OCI-M1 (cell line): ENCODE data around the gene F13A1.
"Not testable (repeated sequence)": the region's sequence is repeated elsewhere in the genome, so short reads cannot be mapped to it uniquely, and the experiment has no call there.

ENCODE experiments used
- DNase-seq: peaks from one replicate; lab custom pipeline; 2025; lab: John Stamatoyannopoulos, UW

Gene F13A1

GRCh38 chr6:6317825-6318733 is 2.4 kb downstream of the F13A1 start:
- no peak for DNase-seq

- no peak for DNase-seq
These were observed 3.1 kb downstream of the F13A1 start for GRCh38 chr6:6317386-6317785.

DNA sequence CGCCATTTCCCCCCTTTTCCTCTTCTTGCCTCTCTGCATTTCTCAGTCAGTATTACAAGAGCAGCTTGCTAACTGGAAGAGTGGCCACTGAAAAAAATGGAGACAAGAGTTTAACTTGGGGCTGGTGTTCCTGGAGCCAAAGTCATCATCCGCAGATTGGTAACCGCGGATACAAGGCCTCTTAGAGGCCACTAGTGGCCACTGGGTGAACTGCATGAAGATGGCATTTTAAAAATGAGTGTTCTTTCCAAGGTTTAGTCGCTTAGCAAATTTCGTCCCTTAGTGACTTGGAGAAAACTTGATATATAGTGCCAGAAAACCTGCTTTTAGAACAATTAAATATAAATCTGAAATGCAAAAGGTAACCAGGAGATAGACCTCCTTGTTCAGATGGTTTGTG is 4.8 kb downstream of the F13A1 start:
- peak; percentile 57 for DNase-seq

DNA sequence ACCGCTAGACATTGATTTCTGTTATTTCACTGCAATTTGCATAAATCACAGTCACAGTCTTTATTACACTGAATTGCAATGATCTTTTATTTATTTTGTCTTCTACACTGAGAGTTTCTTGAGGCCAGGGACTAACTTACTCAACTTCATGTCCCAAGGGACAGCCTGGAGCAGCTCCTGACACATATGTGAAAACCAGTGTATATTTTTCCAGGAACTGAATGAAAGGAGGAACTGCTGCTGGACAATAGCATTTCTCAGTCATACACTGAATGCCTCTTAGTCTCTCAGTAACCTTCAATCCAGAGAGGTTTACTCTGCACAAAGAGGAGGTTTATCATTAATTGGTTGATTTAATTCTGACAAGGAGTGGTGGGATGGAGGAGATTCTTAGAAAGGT is 5.9 kb downstream of the F13A1 start:
- DNase-seq = no peak

DNA sequence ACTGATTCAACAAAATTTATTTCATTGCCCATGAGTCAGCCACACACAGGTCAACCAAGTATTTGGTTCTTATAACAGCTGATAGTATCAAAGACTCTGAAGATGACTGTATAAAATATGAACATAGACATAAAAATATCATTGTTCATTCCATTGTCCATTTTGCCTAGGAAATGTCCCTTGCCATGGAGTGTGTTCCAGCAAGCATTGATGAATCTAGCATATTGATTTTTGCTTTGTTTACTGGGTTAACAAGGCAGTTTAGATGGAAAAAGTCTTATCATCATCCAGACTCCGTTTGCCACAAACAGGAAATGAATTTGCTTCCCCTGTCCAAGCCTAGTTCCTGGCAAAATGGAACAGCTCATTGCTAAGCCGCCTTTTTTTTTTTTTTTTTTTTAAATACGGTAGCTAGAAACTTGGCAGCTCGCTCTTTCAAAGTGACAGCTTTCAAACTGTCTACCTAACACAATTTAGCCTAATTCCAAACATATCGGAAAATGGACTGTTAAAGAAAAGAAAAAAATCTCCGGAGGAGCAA is 7.5 kb downstream of the F13A1 start:
- no peak for DNase-seq

- DNase-seq = no peak
These were observed 14.9 kb downstream of the F13A1 start for GRCh38 chr6:6305575-6305974.

- not testable (repeated sequence) for DNase-seq
These were observed 20.1 kb downstream of the F13A1 start for GRCh38 chr6:6300383-6300782.

DNA sequence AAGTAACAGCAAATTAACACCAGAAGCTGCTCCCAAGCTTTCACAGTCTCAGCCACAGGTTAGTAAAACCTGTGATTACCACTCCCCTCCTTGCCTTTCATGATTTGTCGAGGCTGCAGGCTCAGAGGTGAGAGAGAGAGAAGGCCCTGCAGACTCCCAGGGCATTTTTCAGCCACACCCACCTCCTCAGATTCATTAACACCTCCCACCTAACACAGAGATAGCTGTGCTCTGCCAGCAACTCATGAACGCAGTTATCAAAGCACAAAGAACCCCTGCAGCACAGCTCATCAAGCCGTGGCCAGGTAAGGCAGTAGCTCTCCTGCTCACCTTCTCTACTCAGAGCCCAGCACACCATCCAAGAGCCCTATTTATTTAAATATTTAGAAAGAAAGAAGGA is 27.1 kb downstream of the F13A1 start:
- no peak for DNase-seq

DNA sequence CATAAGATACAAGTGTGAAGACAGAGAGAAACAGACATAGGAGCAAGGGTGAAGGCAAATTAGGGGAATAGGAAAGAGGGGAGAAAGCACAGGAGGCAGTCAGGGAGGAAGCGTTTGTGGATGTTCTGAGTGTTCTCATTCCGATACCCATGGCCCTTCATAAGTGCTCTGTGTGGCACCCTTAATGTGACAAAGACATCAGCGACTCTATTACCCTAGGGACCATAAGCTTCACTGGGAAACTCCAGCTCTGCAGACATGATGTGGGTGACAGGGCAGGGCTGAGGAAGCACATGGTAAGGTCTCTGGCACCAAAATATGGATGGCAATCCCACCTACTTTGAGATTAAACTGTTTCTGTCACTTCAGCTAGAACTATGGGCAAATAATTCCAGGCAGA is 33.0 kb downstream of the F13A1 start:
- DNase-seq = no peak

- no peak for DNase-seq
These were observed 34.8 kb downstream of the F13A1 start for GRCh38 chr6:6285679-6286078.

DNA sequence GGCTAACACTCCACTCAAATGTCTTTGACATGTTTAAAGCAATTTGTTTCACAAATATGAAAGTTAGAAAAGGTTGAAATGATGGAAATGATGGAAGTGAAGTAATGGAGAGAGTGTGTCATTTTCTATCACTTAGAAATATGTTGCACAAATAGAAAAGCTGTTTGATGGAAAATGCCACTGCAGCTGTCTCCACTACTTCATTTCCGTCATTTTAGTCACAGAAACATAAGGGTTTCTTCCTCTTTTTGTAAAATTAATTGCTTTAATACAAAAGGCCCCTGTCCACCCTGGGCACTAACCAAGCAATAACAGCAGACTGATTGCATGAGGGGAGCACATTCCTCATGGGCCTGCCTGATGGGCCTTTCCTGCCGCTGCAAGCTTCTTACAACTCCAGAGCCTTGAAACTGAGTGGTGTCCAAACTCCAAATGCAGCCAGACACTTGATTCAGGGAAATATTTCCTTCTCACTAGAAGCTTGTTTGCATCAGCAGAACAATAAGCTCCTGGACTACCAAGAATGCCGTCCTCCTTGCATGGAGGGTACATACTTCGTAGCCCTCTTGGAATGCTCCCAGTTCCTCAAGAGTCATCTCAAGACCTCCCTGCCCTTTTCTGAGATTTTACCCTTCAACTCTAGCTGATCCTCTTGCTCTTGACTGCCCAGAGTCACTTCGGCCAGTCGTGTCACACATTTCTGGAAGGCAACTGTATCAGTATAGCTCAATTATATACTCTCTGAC is 36.1 kb downstream of the F13A1 start:
- no peak for DNase-seq

DNA sequence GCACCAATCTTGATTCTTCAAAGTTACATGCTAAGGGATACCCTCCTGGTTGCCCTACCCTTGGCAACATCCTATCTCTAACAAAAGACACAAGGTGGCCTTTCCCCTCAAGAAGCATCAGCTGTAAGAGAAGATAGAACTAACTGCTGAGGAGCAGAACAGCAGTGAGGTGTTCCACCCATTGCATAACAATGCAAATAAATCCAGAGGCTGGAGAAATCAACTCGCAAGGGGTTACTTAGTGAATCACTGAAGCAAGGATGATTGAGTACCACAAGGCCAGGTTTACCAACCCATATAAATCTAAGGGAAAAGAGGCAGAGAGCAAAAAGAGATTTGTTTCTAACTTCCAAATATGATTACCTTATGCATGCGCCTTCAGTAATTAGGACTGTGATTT is 36.7 kb downstream of the F13A1 start:
- DNase-seq = no peak

DNA sequence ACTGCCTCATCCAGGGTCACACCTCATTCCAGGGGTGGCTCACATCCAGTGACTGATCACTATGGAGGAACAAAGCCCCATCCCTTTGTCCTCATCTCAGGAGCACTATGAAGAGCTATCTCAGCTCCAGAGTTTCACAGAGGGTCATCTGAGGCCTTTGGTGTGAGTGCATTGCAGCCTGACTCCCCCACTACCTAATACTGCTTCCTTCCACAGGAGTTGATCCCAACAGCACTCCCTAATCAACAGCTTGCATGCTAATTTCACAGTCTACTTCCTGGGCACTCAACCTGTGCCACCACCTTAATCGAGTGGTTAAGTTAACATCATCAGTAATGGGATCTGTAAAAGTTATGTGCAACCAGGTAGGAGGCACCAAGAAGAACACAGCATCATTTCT is 37.7 kb downstream of the F13A1 start:
- DNase-seq = no peak

DNA sequence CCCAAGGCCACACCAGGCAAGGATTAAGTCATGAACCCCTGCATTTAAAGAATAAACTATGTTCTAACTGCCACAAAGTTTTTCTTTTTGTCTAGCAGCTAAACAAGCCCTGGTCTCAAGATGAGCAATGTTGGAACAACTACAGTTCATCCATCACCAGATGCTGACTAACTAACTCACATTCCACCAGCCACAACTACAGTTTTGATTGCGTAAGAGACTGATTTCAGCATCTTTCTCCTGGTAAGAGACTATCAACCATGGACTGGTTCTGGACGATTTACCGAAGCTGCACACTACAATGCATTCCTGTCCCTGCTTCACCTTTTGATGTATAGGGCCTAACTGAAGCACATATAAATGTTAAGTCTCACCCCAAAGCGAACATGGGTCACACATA is 43.0 kb downstream of the F13A1 start:
- no peak for DNase-seq

- DNase-seq = no peak
These were observed 49.4 kb downstream of the F13A1 start for GRCh38 chr6:6270948-6271535.

- no peak for DNase-seq
These were observed 60.2 kb downstream of the F13A1 start for GRCh38 chr6:6260196-6260722.

DNA sequence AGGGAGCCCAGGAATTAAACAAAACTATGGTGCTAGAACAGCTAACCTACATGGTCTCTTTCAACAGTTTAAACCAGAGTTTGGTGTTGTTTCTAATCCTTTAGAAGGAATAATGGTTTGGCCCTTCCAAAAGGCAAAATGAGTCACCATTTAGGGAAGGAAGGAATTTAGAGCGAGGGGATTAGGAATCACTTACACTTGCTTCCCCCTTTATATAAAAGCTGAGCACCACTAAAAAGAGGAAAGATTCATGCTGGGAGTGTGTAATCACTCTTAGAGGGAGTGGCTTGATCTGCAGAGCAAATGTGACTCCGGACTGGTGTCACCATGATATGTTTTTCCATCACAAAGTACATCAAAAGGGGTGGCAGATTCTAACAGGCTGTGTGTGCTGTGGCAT is 63.6 kb downstream of the F13A1 start:
- no peak for DNase-seq

- no peak for DNase-seq
These were observed 64.2 kb downstream of the F13A1 start for GRCh38 chr6:6256259-6256658.

- DNase-seq = no peak
These were observed 68.7 kb downstream of the F13A1 start for GRCh38 chr6:6251555-6252280.

GRCh38 chr6:6248651-6249050 is 71.8 kb downstream of the F13A1 start:
- DNase-seq = no peak

GRCh38 chr6:6246544-6246943 is 73.9 kb downstream of the F13A1 start:
- no peak for DNase-seq

DNA sequence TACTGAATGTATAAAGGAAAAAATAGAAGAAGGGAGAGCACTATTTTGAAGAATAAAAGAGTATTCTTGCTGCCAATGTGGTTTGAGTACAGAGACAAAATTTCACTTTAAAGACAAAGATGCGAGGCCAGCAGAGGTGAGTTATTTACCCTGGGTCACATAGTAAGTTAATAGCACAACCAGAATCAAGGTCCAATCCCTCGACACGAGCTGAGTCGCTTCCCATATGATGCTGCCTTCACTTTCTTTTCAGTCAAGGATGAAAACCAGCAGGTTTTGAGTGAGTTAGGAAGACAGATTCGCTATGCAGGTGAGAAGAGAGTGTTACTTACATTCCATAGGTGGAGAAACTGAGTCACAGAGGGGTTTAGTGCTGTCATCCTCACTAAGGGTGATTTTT is 75.8 kb downstream of the F13A1 start:
- no peak for DNase-seq
